Measurements from ENCODE around the gene N4BP2L2.

N4BP2L2 gene

DNA sequence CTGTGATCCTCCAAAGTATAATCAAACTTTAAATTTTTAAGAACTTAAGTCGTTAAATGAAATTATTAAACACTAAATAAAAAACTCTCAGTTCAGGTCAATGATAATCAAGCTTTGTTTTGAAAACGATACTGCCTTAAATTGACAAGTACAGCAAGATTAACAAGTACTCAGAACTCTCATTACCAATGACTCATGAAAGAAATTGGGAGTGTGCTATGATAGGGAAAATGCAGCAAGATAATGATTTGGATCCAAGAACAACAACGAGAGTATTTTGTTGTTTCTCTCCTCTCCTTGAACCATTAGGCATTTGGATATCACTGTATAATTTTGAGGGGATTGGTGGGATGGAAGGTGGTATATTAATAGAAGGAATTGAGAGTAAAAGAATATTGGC, 10.2 kb downstream of the N4BP2L2 start:
- DNase-seq (ENCODE audit: low spot score), result no peak

GRCh38 chr13:32527151-32527550, 11.4 kb downstream of the N4BP2L2 start:
- no peak for DNase-seq (ENCODE audit: low spot score)

- no peak for DNase-seq (ENCODE audit: low spot score)
Measured at GRCh38 chr13:32525766-32526165, 12.8 kb downstream of the N4BP2L2 start.

GRCh38 chr13:32515246-32515645, 23.3 kb downstream of the N4BP2L2 start:
- no peak for DNase-seq (ENCODE audit: low spot score)

DNA sequence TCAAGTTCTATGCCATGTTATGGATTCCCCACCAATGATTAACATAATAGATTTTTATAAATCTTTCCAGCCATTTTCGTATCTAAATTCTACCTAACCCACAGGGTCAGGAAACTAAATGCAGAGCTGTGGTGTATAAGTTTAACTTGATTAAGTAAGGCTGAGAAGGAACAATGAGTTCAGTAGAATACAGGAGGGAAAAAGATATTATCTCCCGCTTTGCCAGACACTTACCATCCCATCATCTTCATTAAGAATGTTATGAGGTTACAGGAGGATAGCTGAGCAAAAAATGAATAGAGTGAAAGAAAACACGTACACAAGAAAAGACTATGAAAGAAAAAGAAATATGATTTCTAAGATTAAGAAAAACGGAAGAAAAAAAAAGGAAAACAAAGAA, 27.1 kb downstream of the N4BP2L2 start:
- DNase-seq (ENCODE audit: low spot score), result no peak

GRCh38 chr13:32504876-32505275, 33.7 kb downstream of the N4BP2L2 start:
- DNase-seq (ENCODE audit: low spot score), result no peak

GRCh38 chr13:32504263-32504662, 34.3 kb downstream of the N4BP2L2 start:
- DNase-seq (ENCODE audit: low spot score), result peak; percentile 83

DNA sequence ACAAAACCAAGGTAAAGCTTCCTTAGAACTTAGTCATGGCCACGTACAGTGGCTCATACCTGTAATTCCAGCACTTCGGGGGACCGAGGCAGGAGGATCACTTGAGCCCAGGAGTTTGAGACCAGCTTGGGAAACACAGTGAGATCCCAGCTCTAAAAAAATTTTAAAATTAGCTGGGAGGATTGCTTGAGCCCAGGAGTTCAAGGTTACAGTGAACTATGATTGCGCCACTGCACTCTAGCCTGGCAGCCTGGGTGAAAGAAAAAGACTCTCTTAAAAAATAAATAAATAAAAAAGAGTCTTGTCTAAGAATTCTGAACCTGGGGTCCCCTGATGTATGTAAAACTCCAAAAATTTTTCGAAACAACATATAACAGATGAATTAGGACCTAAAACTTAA, 34.9 kb downstream of the N4BP2L2 start:
- DNase-seq (ENCODE audit: low spot score), result no peak

- peak; percentile 4 for DNase-seq (ENCODE audit: low spot score)
Measured at GRCh38 chr13:32501064-32501463, 37.5 kb downstream of the N4BP2L2 start.

DNA sequence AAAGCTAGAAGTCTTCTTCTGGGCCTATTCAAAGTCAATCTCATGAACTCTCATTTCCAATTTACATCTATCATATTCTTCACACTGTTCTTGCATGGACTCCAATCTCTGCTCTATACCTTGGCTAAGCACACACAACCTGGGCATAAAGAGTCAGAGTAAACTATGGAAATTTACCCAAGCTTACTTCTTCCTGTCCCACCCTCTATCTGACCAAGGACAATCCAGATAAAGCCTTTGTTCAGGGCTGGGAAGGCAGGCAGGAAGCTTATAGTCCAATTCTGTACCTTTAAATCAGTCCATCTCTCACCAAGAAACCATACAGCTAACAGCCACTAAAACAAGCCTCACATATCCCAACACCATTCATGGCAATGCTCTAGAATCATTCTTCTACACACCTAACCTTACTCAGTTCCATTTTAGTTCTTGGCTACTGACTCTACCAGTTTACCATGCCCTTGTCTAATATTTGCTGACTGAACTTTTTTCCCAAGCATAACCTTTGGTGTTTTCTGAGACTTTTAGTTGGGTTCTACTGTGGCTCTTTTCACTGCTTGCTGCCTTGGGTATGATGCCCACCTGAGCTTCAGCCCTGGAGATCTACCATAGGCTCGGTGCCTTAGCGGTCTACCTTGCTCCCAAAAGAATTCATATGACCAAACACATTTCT, 38.9 kb downstream of the N4BP2L2 start:
- no peak for DNase-seq (ENCODE audit: low spot score)

DNA sequence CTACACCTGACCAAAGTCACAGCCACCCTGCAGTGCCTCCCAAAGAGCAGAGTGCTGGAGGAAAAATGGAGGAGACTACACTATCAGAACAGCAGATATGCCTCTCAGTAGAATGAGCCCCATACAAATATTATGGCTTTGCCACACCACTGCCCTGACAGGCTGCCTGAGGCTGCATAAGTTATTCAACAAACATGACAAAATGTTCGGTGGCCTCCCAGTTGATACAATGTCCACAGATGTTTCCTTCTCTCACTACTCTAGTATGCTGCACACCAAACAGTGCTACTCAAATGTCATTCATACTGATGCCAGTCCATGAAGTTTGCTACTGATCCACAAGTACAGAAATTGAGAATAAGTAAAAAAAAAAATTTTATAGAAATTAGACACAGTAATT, 41.0 kb downstream of the N4BP2L2 start:
- no peak for DNase-seq (ENCODE audit: low spot score)

DNA sequence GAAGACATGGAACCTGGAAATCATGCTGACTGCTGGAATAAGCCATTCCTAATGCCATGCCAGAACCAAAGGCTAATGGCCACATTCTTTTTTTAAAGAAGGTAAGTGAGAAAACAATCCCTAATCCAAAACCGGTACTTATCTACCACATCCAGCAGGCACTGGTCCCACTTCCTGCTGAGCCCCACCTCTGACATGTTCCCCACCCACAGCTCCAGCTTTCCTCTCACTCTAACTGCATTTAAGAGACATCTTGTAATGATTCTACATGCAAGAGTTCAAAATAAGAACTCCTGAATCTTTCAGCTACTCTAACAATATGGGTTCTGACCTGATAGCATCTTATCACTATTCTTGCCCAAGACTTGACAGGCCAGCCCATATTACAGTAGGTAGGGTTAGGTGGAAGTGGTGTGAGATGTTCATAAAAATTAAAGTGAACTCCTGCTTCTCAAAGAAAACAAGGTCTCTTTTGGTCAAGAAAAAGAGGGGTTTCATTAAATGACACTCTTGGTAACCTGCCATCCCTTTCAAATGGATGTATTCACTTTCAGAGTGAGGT, 41.9 kb downstream of the N4BP2L2 start:
- no peak for DNase-seq (ENCODE audit: low spot score)

GRCh38 chr13:32495841-32496240, 42.8 kb downstream of the N4BP2L2 start:
- no peak for DNase-seq (ENCODE audit: low spot score)

- DNase-seq (ENCODE audit: low spot score), result no peak
Measured at GRCh38 chr13:32495429-32495828, 43.2 kb downstream of the N4BP2L2 start.

- DNase-seq (ENCODE audit: low spot score), result no peak
Measured at GRCh38 chr13:32491028-32491427, 47.6 kb downstream of the N4BP2L2 start.

GRCh38 chr13:32476892-32477291, 61.7 kb downstream of the N4BP2L2 start:
- no peak for DNase-seq (ENCODE audit: low spot score)

DNA sequence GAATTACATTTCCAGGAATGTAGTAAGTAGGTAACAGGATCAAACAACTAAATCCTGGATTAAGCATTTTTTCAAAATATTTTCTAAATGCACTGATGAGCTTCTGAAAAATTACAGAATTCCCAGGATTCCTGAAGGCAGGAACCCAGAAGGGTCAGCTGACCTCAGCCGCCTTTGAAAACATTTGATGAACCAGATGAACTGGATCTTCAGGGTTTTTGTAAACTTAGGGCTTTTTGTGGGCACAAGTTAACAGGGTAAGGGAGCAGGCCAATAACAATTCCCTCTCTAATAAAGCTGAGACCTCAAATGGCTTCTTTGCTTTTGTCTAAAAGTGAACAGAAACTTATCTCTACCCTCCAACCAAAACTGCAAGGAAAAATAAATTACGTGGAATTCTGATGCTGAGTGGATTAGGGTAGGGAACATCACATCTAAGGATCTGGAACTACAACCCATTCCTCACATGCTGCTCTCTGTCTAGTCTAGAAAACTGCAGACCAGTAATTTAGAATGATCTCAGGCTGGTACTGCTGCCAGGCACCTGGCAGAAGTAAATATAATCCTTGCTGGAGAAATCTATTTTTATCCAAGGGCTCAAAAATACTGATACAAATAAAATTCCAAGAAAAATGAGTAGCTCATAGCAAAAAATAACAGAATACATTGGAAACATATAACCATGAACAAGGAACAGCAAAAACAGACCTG, 62.4 kb downstream of the N4BP2L2 start:
- no peak for DNase-seq (ENCODE audit: low spot score)

- DNase-seq (ENCODE audit: low spot score), result no peak
Measured at GRCh38 chr13:32474999-32475792, 63.4 kb downstream of the N4BP2L2 start.

GRCh38 chr13:32473650-32474049, 64.9 kb downstream of the N4BP2L2 start:
- DNase-seq (ENCODE audit: low spot score), result no peak

GRCh38 chr13:32472194-32472621, 66.4 kb downstream of the N4BP2L2 start:
- no peak for DNase-seq (ENCODE audit: low spot score)

DNA sequence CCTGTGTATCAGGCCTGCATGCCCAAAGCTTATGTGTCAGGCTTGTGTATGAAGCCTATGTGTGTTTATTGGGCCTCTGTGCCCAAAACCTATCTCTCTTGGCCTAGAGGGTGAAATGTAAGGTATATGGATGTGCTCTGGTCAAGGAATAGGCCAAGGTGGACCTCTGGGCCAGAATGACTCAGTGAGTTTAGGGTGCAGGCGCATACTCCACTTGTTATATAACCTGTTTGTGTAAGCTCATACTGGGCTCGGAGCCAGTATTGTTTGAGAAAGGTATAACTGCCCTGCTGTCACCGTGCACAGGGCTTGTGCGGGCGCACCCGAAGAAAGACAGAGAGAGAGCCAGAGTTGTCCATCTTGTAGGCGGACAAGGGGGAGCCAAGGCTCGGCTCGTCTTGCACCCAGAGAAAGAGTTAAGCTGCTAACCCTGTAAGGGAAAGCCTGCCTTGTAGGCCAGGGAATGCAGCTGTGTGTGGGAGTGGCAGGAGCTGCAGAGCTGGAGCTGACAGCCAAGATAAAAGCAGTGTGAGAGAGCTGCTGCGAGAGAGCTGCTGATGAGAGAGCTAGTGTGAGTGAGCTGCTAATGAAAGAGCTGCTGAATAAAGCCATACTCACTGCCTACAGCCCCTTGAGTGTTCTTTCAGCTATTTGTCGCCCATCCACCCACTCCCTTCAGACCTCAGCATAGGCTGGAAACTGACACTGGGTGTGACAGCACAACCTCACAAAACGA, 67.2 kb downstream of the N4BP2L2 start:
- no peak for DNase-seq (ENCODE audit: low spot score)

All from COLO829 (cell line).